Endothelial cell of umbilical vein (primary cell): ENCODE measurements around the gene G6PC1. TPM values are rescaled to one million over a fixed set of nuclear protein-coding genes. Genes with fewer than 3 reads are reported as not detected.
"Not testable (repeated sequence)": the region's sequence is repeated elsewhere in the genome, so short reads cannot be mapped to it uniquely, and the experiment has no call there.

Experiments used
- BruUV-seq: library from RNA; stranded (reverse); fragments of 400-500 nt; replicated peaks from 2 replicates; lab custom pipeline; 2021; lab: Mats Ljungman, UMichigan
- CTCF ChIA-PET: fragments of 300-600, 350-600 bp; sonication (Branson Sonifier 250); formaldehyde crosslinking; loops from one replicate; lab custom pipeline; 2021; ENCODE audit warnings: antibody characterized with exemption, inconsistent platforms; lab: Charles Lee
- POLR2A ChIA-PET: fragments of 300-600, 350-600 bp; sonication (Branson Sonifier 250); formaldehyde crosslinking; loops from one replicate; lab custom pipeline; 2021; ENCODE audit warnings: antibody characterized with exemption, inconsistent platforms; lab: Charles Lee
- DNase-seq: peaks from one replicate; pipeline ENCODE4 v3.0.0-alpha.2; 2011; ENCODE audit warnings: low read depth, low spot score
- FAIRE-seq: peaks from 2 replicates; lab custom pipeline; 2011; peaks lifted over from hg19 to GRCh38; lab: Jason Lieb, UNC
- H2AFZ ChIP-seq: 2 replicates; pipeline ENCODE4 v1.6.0; 2012; ENCODE audit warnings: low read depth, low read length, control low read depth, inconsistent platforms
- H3K27ac ChIP-seq: 2 replicates; pipeline ENCODE4 v1.5.1; 2011; ENCODE audit warnings: low read depth, mild to moderate bottlenecking, control low read depth, low read length, moderate library complexity; ENCODE audit not compliant: insufficient read depth
- H3K27me3 ChIP-seq, 2 experiments: 2 replicates each; pipeline versions ENCODE4 v1.6.0 to v1.6.1; 2011; ENCODE audit warnings: low read length in 2 of 2, mixed read lengths in 1 of 2; ENCODE audit not compliant: control insufficient read depth in 2 of 2, insufficient read depth in 2 of 2
- H3K36me3 ChIP-seq, 2 experiments: 2 replicates in 1 of 2; 3 replicates in 1 of 2; pipeline ENCODE4 v1.5.1; 2011; ENCODE audit warnings: low read length in 2 of 2, mild to moderate bottlenecking in 1 of 2, moderate library complexity in 1 of 2; ENCODE audit not compliant: control insufficient read depth in 2 of 2, insufficient read depth in 2 of 2; ENCODE audit errors: extremely low read depth in 1 of 2
- H3K4me1 ChIP-seq: 3 replicates; pipeline ENCODE4 v1.5.1; 2011; ENCODE audit warnings: mild to moderate bottlenecking, low read length; ENCODE audit not compliant: control insufficient read depth, insufficient read depth; ENCODE audit errors: extremely low read depth
- H3K4me2 ChIP-seq: 2 replicates; pipeline ENCODE4 v1.6.1; 2011; ENCODE audit warnings: low read length, control low read depth, mixed read lengths; ENCODE audit not compliant: insufficient read depth
- H3K4me3 ChIP-seq, 3 experiments: fragments of 200-600 bp in 1 of 3; sonication (generic), shearing (Covaris generic) in 1 of 3; replicated peaks in 1 of 3; 2 replicates each; pipeline ENCODE4 v1.5.1; 2011 to 2016; ENCODE audit warnings: control low read depth in 3 of 3, low read length in 3 of 3, mild to moderate bottlenecking in 2 of 3, inconsistent platforms in 1 of 3, low read depth in 1 of 3, moderate library complexity in 1 of 3; ENCODE audit not compliant: insufficient read depth in 1 of 3
- H3K79me2 ChIP-seq: 2 replicates; pipeline ENCODE4 v1.6.0; 2012; ENCODE audit warnings: low read length, inconsistent platforms; ENCODE audit not compliant: control insufficient read depth, insufficient read depth
- H3K9ac ChIP-seq: replicated peaks from 2 replicates; pipeline ENCODE3; 2011; ENCODE audit warnings: low read length, control low read depth; ENCODE audit not compliant: insufficient read depth; ENCODE audit errors: extremely low read depth
- H3K9me1 ChIP-seq: replicated peaks from 3 replicates; pipeline ENCODE4 v1.6.0; 2011; ENCODE audit warnings: mild to moderate bottlenecking, low read length; ENCODE audit not compliant: control insufficient read depth, insufficient read depth; ENCODE audit errors: extremely low read depth
- H3K9me3 ChIP-seq: replicated peaks from 2 replicates; pipeline ENCODE4 v1.5.1; 2012; ENCODE audit warnings: low read length, inconsistent platforms; ENCODE audit not compliant: control insufficient read depth, insufficient read depth
- H4K20me1 ChIP-seq: replicated peaks from 2 replicates; pipeline ENCODE3; 2011; ENCODE audit warnings: mild to moderate bottlenecking, low read length; ENCODE audit not compliant: control insufficient read depth, insufficient read depth; ENCODE audit errors: extremely low read depth
- EZH2 ChIP-seq: IDR thresholded peaks from 2 replicates; pipeline ENCODE4 v1.6.1; 2012; ENCODE audit warnings: borderline replicate concordance, low read depth, mild to moderate bottlenecking, moderate library complexity, low read length, inconsistent platforms; ENCODE audit not compliant: severe bottlenecking
- FOS ChIP-seq: IDR thresholded peaks from 2 replicates; pipeline ENCODE4 v1.6.1; 2011; ENCODE audit warnings: mild to moderate bottlenecking, low read length, moderate library complexity, borderline replicate concordance; ENCODE audit not compliant: insufficient read depth
- GATA2 ChIP-seq: IDR thresholded peaks from 2 replicates; pipeline ENCODE4 v1.7.0; 2011; ENCODE audit warnings: low read depth, mild to moderate bottlenecking, moderate library complexity, mixed read lengths, low read length; ENCODE audit not compliant: insufficient read length, insufficient read depth
- JUN ChIP-seq: IDR thresholded peaks from 2 replicates; pipeline ENCODE4 v1.6.1; 2011; ENCODE audit warnings: borderline replicate concordance, low read depth; ENCODE audit not compliant: insufficient read length, insufficient read depth
- MAX ChIP-seq: IDR thresholded peaks from 2 replicates; pipeline ENCODE4 v1.6.1; 2011; ENCODE audit not compliant: insufficient read depth, insufficient read length
- MYC ChIP-seq: IDR thresholded peaks from one replicate; pipeline ENCODE4 v1.6.1; 2011; ENCODE audit warnings: mild to moderate bottlenecking, low read depth, low read length
- POLR2A ChIP-seq: IDR thresholded peaks from 2 replicates; pipeline ENCODE4 v1.6.1; 2012; ENCODE audit warnings: low read depth, mild to moderate bottlenecking, control low read depth, low read length
- POLR2AphosphoS5 ChIP-seq: IDR thresholded peaks from 2 replicates; pipeline ENCODE4 v1.6.1; 2012; ENCODE audit warnings: low read depth, mild to moderate bottlenecking, control low read depth, low read length, moderate library complexity; ENCODE audit not compliant: insufficient read depth
- dilution Hi-C: fragments of 300-500 bp; cut with MboI; formaldehyde crosslinking; loops from one replicate; pipeline ENCODE4 v1.15.0; 2019; ENCODE audit warnings: low sequenced_read_pairs; ENCODE audit not compliant: extremely low pct_ligation_motif_present
- intact Hi-C: fragments of 100-400 bp; cut with micrococcal nuclease; formaldehyde crosslinking; loops from one replicate; pipeline ENCODE4 v1.10.0; 2022
- polyA plus RNA-seq, 4 experiments: library from polyadenylated mRNA; depleted of rRNA in 3 of 4; stranded (reverse) in 3 of 4; unstranded in 1 of 4; fragments of >200 nt; gene quantifications; 2 replicates each; pipeline versions ENCODE4 v1.2.1 to v1.2.3, GENCODE V29; 2011 to 2012; ENCODE audit warnings: missing spikeins in 1 of 4
- total RNA-seq: library from RNA; stranded (reverse); gene quantifications from 2 replicates; pipeline ENCODE4 v1.2.3, GENCODE V29; 2021

The G6PC1 gene
- total and polyA plus RNA-seq, 2 donors (not counting 3 experiments of a cell fraction or from before 2014, with no cell fraction given): not detected

- CTCF ChIA-PET: interaction anchor here (1.0 kb wide), 1 partner anchor 15 kb away, joined by 3 read pairs; no protein-coding TSS in a partner anchor
Observed at GRCh38 chr17:42917236-42917603, 16.6 kb downstream of the G6PC1 start.

GRCh38 chr17:42918902-42919521 lies 18.4 kb downstream of the G6PC1 start:
- CTCF ChIA-PET: interaction anchor here (0.8 to 1.9 kb wide), 3 partner anchors 10 to 105 kb away, joined by 3 to 11 read pairs (median 5); no protein-coding TSS in a partner anchor
- Histone ChIP-seq H3K9me1 (no peaks in the 10 kb centered on the region), H3K4me3 (no peak overlapping the region), H4K20me1 (no peaks in the 10 kb centered on the region), H3K4me1 (peaks cover 6% of the 10 kb centered on the region), H3K4me2 (no peak overlapping the region), H3K9ac (no peak overlapping the region), H3K27me3 (peaks cover 3 to 5% of the 10 kb centered on the region in 2 experiments), H3K9me3 (no peaks in the 10 kb centered on the region), H3K36me3 (no peaks in the 10 kb centered on the region), H2AFZ (no peak overlapping the region), H3K27ac (no peak overlapping the region), H3K79me2 (no peaks in the 10 kb centered on the region)
- POLR2A ChIA-PET: no interaction called here
- dilution Hi-C loops (no loop called here), intact Hi-C loops (no loop called here)
- DNase-seq (no peak), FAIRE-seq (no peak)
- no TSS peak for BruUV-seq
- TF ChIP-seq EZH2 (no peak), JUN (no peak), MYC (no peak), FOS (no peak), MAX (no peak), POLR2AphosphoS5 (no peak), GATA2 (no peak)

More at GRCh38 chr17:42917236-42917603, 16.6 kb downstream of the G6PC1 start:
- Histone ChIP-seq H3K9me1 (no peaks in the 10 kb centered on the region), H4K20me1 (no peaks in the 10 kb centered on the region), H3K4me3 (no peak overlapping the region), H2AFZ (no peak overlapping the region), H3K9me3 (no peaks in the 10 kb centered on the region), H3K27me3 (peaks cover under 1 to 4% of the 10 kb centered on the region in 2 experiments), H3K4me1 (peaks cover 6% of the 10 kb centered on the region), H3K4me2 (no peak overlapping the region), H3K36me3 (no peaks in the 10 kb centered on the region), H3K79me2 (no peaks in the 10 kb centered on the region), H3K27ac (no peak overlapping the region), H3K9ac (no peak overlapping the region)
- intact Hi-C loops: loop anchor here (2.0 kb wide), 1 partner anchor 22 kb away; no protein-coding TSS in a partner anchor
- no TSS peak for BruUV-seq
- DNase-seq: peak; percentile 56
- dilution Hi-C loops: no loop called here
- peak; percentile 33 for TF ChIP-seq JUN
- TF ChIP-seq MYC: no peak
- no peak for TF ChIP-seq POLR2A
- TF ChIP-seq EZH2: no peak
- POLR2A ChIA-PET: no interaction called here
- FAIRE-seq: peak; percentile 58

- H4K20me1 ChIP-seq, H3K79me2 ChIP-seq, H3K9ac ChIP-seq, DNase-seq, H3K4me2 ChIP-seq, H3K27ac ChIP-seq, H3K27me3 ChIP-seq, H3K4me3 ChIP-seq, H3K9me3 ChIP-seq, H3K4me1 ChIP-seq, BruUV-seq, H3K9me1 ChIP-seq, H3K36me3 ChIP-seq, H2AFZ ChIP-seq, FAIRE-seq, POLR2A ChIA-PET, dilution Hi-C loops, intact Hi-C loops: not testable (repeated sequence)
- CTCF ChIA-PET: interaction anchor here (0.8 to 1.9 kb wide), 7 partner anchors 8 to 105 kb away, joined by 3 to 11 read pairs (median 4); partner anchors contain the start of gene RPL27
Observed at GRCh38 chr17:42919522-42920077, 19.0 kb downstream of the G6PC1 start.
